Duodenal mucosa (tissue), 2 donors: ENCODE data around the gene CALHM6.
"Not testable (repeated sequence)": the region's sequence is repeated elsewhere in the genome, so short reads cannot be mapped to it uniquely, and the experiment has no call there.

ENCODE experiments used
- H3K27ac ChIP-seq: one replicate; pipeline ENCODE4 v1.7.0; 2013; ENCODE audit warnings: low read depth, low read length
- H3K27me3 ChIP-seq, 2 donors: one replicate each; pipeline ENCODE4 v1.7.0; 2013; ENCODE audit warnings: low read length in 2 of 2, control low read depth in 1 of 2; ENCODE audit not compliant: insufficient read depth in 2 of 2, control insufficient read depth in 1 of 2
- H3K36me3 ChIP-seq, 2 donors: one replicate each; pipeline ENCODE4 v1.7.0; 2013; ENCODE audit warnings: low read length in 2 of 2, control low read depth in 1 of 2; ENCODE audit not compliant: insufficient read depth in 2 of 2, control insufficient read depth in 1 of 2
- H3K4me1 ChIP-seq, 2 donors: one replicate each; pipeline ENCODE4 v1.7.0; 2013; ENCODE audit warnings: low read length in 2 of 2, control low read depth in 1 of 2; ENCODE audit not compliant: insufficient read depth in 2 of 2, control insufficient read depth in 1 of 2
- H3K4me3 ChIP-seq, 2 donors: one replicate each; pipeline ENCODE4 v1.7.0; 2013; ENCODE audit warnings: low read length in 2 of 2, low read depth in 1 of 2
- H3K9ac ChIP-seq, 2 donors: one replicate each; pipeline ENCODE4 v1.7.0; 2013; ENCODE audit warnings: low read length in 2 of 2, low read depth in 1 of 2
- H3K9me3 ChIP-seq, 2 donors: one replicate each; pipeline ENCODE4 v1.7.0; 2013; ENCODE audit warnings: low read length in 2 of 2, control low read depth in 1 of 2; ENCODE audit not compliant: control insufficient read depth in 1 of 2

The CALHM6 gene

GRCh38 chr6:116471531-116471930, 10.4 kb downstream of the CALHM6 start:
- Histone ChIP-seq H3K27me3 (no peaks in the 10 kb centered on the region), H3K27ac (no peak overlapping the region), H3K9ac (no peak overlapping the region), H3K4me3 (no peak overlapping the region), H3K4me1 (peaks cover 0 to 4% of the 10 kb centered on the region in 2 donors), H3K9me3 (no peaks in the 10 kb centered on the region), H3K36me3 (no peaks in the 10 kb centered on the region)

- no peak overlapping the region for H3K4me3 ChIP-seq
- H3K36me3 ChIP-seq: no peaks in the 10 kb centered on the region
- no peak overlapping the region for H3K9ac ChIP-seq
- H3K9me3 ChIP-seq: no peaks in the 10 kb centered on the region
- no peaks in the 10 kb centered on the region for H3K27me3 ChIP-seq
- peaks cover 0 to 4% of the 10 kb centered on the region in 2 donors for H3K4me1 ChIP-seq
- no peak overlapping the region for H3K27ac ChIP-seq
Measured at GRCh38 chr6:116472706-116473105, 11.5 kb downstream of the CALHM6 start.

- Histone ChIP-seq H3K9me3 (no peaks in the 10 kb centered on the region), H3K9ac (no peak overlapping the region), H3K27ac (no peak overlapping the region), H3K4me1 (peaks cover 0 to 4% of the 10 kb centered on the region in 2 donors), H3K4me3 (no peak overlapping the region), H3K27me3 (no peaks in the 10 kb centered on the region), H3K36me3 (no peaks in the 10 kb centered on the region)
Measured at GRCh38 chr6:116475141-116475540, 14.0 kb downstream of the CALHM6 start.

GRCh38 chr6:116476002-116476678, 15.0 kb downstream of the CALHM6 start:
- Histone ChIP-seq H3K9me3 (no peaks in the 10 kb centered on the region), H3K4me3 (no peak overlapping the region), H3K27me3 (no peaks in the 10 kb centered on the region), H3K27ac (no peak overlapping the region), H3K36me3 (no peaks in the 10 kb centered on the region), H3K4me1 (peaks cover 0 to 4% of the 10 kb centered on the region in 2 donors), H3K9ac (no peak overlapping the region)

DNA sequence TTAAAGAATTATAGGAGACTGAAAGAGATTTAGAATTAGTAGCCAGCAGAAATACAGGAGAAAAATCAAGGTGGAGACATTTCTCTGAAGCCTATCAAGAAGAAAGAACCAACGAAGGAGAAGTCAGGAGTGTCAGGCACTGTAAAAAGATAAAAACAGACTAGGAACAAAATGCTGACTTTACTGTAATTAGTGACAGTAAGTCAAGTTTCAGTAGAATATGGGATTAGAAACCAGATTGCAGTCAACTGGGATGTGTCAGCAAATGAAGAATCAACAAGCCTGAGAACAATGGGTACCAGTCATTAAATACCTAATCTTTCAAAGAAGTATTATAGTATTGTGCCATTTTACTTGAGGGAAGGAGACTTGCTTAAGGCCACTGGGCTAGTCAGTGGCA, 21.6 kb downstream of the CALHM6 start:
- no peaks in the 10 kb centered on the region for H3K36me3 ChIP-seq
- H3K4me3 ChIP-seq: no peak overlapping the region

DNA sequence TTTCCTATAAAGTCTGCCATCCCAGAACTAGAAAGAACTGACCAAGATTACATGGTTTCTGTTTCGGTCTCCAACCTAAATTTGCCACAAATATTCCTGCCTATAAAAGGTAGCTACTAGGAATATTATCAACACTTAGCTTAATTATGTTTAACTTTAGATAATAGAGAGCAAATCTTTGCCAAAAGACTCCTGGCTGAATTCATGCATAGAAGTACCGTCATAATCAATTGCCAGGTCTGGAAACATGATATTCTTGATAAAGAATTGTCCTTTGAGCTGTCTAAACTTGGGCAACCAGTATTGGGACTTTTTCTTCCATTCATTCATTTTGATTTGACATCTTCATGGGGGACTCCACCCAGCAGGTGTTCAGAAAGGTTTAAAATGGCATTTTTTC, 22.4 kb downstream of the CALHM6 start:
- H3K27ac ChIP-seq: no peak overlapping the region
- no peak overlapping the region for H3K9ac ChIP-seq
- H3K36me3 ChIP-seq: no peaks in the 10 kb centered on the region
- peaks cover 0 to 16% of the 10 kb centered on the region in 2 donors for H3K4me1 ChIP-seq
- no peaks in the 10 kb centered on the region for H3K27me3 ChIP-seq
- H3K9me3 ChIP-seq: no peaks in the 10 kb centered on the region
- no peak overlapping the region for H3K4me3 ChIP-seq

More for the DNA sequence above, 21.6 kb downstream of the CALHM6 start:
- Histone ChIP-seq H3K9me3 (no peaks in the 10 kb centered on the region), H3K27ac (no peak overlapping the region), H3K9ac (no peak overlapping the region), H3K4me1 (peaks cover 0 to 16% of the 10 kb centered on the region in 2 donors), H3K27me3 (no peaks in the 10 kb centered on the region)

DNA sequence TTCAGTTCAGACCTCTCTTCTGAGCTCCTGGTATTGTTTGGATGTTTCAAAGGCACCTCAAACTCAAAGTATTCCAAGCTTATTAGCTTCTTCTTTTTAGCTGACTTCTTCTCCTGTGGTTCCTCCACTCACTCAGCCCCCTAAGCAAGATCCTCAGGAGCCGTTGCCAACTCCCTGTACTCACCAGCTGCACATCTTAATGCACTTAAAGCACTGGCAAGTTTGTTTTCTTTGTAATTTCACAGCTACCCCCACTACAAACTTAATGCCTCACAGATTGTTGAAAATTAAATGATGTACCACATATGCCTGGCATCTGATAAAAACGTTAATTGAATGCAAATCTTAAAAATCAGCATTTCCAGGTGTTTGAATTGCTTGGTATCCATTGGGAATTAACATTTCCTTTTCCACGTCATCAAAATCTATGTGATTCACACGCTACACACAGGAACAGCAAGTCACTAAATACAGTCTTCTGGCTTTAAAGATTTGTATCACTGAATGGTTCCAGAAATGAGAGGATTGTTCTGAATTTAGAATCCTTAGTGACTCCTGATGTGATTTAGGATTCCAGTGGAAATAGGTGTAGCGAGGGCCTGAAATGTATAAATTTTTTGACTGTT, 24.5 kb downstream of the CALHM6 start:
- Histone ChIP-seq H3K4me3 (no peak overlapping the region), H3K9me3 (no peaks in the 10 kb centered on the region)

GRCh38 chr6:116491610-116492330, 30.6 kb downstream of the CALHM6 start:
- no peak overlapping the region for H3K27ac ChIP-seq
- no peaks in the 10 kb centered on the region for H3K36me3 ChIP-seq
- no peak overlapping the region for H3K9ac ChIP-seq
- H3K9me3 ChIP-seq: no peaks in the 10 kb centered on the region
- H3K4me1 ChIP-seq: no peaks in the 10 kb centered on the region
- H3K4me3 ChIP-seq: no peak overlapping the region
- H3K27me3 ChIP-seq: no peaks in the 10 kb centered on the region

More for the DNA sequence above, 24.5 kb downstream of the CALHM6 start:
- no peaks in the 10 kb centered on the region for H3K27me3 ChIP-seq
- H3K27ac ChIP-seq: no peak overlapping the region
- H3K36me3 ChIP-seq: no peaks in the 10 kb centered on the region
- peaks cover 0 to 16% of the 10 kb centered on the region in 2 donors for H3K4me1 ChIP-seq
- no peak overlapping the region for H3K9ac ChIP-seq

DNA sequence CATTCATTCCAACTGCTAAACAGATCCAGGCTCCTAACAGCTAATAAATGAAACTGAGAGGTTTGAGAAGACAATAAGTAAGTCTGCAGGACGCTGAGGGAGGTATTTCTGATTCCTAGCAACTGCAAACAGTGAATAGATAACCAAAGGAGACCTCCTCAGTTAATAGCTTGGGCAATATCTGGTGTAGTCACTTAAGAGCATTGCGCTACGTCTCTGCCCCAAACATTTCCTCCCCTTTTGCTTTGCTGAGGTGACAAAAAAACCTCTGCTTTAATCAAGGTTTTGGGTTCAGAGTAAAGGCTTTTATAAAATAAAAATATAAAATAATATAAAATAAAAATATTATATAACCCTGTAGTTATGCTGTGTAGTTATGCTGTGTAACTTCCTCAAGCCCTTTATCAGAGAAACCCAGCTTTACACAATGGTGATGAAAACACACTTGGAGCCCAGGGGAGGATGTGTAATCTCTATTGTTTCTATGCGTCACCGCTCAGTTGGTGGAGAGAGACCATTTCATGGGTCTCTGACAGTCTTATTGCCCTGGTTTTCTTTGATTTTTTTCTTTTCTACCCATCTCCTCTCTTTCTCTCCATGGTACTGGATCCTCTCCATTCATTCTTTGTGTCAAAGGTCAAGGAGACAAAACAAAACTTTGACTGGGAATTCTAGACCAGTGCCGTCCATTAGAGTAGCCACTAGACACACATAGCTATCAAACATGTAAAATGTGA, 31.3 kb downstream of the CALHM6 start:
- Histone ChIP-seq H3K36me3 (no peaks in the 10 kb centered on the region), H3K9me3 (no peaks in the 10 kb centered on the region), H3K4me1 (no peaks in the 10 kb centered on the region), H3K9ac (no peak overlapping the region), H3K27me3 (no peaks in the 10 kb centered on the region), H3K27ac (no peak overlapping the region), H3K4me3 (no peak overlapping the region)

- H3K27me3 ChIP-seq, H3K4me1 ChIP-seq, H3K9me3 ChIP-seq, H3K9ac ChIP-seq, H3K36me3 ChIP-seq, H3K27ac ChIP-seq, H3K4me3 ChIP-seq: not testable (repeated sequence)
Measured at GRCh38 chr6:116495161-116495560, 34.0 kb downstream of the CALHM6 start.
